NT2/D1 (cell line): ENCODE measurements around the gene RHOF.
"Not testable (repeated sequence)": the region's sequence is repeated elsewhere in the genome, so short reads cannot be mapped to it uniquely, and the experiment has no call there.

ENCODE experiments used
- SUZ12 ChIP-seq: IDR thresholded peaks from 2 replicates; pipeline ENCODE4 v1.6.1; 2011; ENCODE audit not compliant: insufficient read length, insufficient read depth; ENCODE audit errors: extremely low read depth
- YY1 ChIP-seq: IDR thresholded peaks from 2 replicates; pipeline ENCODE4 v1.6.1; 2011; ENCODE audit not compliant: insufficient read length, insufficient read depth
- ZNF274 ChIP-seq: IDR thresholded peaks from 2 replicates; pipeline ENCODE4 v1.6.1; 2011; ENCODE audit warnings: mild to moderate bottlenecking, low read depth, low read length

DNA sequence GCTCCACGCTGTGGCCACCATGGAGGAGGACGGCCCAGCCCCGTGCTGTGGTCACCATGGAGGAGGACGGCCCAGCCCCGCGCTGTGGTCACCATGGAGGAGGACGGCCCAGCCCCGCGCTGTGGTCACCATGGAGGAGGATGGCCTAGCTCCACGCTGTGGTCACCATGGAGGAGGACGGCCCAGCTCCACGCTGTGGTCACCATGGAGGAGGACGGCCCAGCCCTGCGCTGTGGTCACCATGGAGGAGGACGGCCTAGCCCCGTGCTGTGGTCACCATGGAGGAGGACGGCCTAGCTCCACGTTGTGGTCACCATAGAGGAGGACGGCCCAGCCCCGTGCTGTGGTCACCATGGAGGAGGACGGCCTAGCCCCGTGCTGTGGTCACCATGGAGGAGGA, 35.0 kb downstream of the RHOF start:
- not testable (repeated sequence) for TF ChIP-seq ZNF274, YY1, SUZ12
